H9 (cell line): Measurements from ENCODE around the gene HHIPL2. TPM values are rescaled to one million over a fixed set of nuclear protein-coding genes. Genes with fewer than 3 reads are reported as not detected.

Source experiments
- DNase-seq: peaks from one replicate; pipeline ENCODE4 v3.0.0-alpha.2; 2017
- H2AFZ ChIP-seq: one replicate; pipeline ENCODE4 v1.6.1; 2013; ENCODE audit warnings: mild to moderate bottlenecking, low read length, control low read depth, moderate library complexity
- H2AK5ac ChIP-seq: 2 replicates; pipeline ENCODE4 v1.6.1; 2013; ENCODE audit warnings: low read length, control low read depth, mixed read lengths; ENCODE audit not compliant: insufficient read length
- H2BK120ac ChIP-seq: one replicate; pipeline ENCODE4 v1.6.1; 2013; ENCODE audit warnings: low read depth, mild to moderate bottlenecking, low read length, control low read depth, inconsistent platforms; ENCODE audit not compliant: poor library complexity, severe bottlenecking
- H2BK12ac ChIP-seq: 2 replicates; pipeline ENCODE4 v1.6.1; 2013; ENCODE audit warnings: low read length, control low read depth, mixed read lengths, low read depth; ENCODE audit not compliant: insufficient read length
- H2BK15ac ChIP-seq: 2 replicates; pipeline ENCODE4 v1.6.1; 2013; ENCODE audit warnings: low read depth, low read length, control low read depth
- H2BK20ac ChIP-seq: one replicate; pipeline ENCODE4 v1.6.1; 2013; ENCODE audit warnings: low read depth, mild to moderate bottlenecking, low read length, control low read depth, inconsistent platforms; ENCODE audit not compliant: poor library complexity, severe bottlenecking
- H2BK5ac ChIP-seq: 2 replicates; pipeline ENCODE4 v1.6.1; 2013; ENCODE audit warnings: low read length, control low read depth, mixed read lengths; ENCODE audit not compliant: insufficient read length
- H3K14ac ChIP-seq: 2 replicates; pipeline ENCODE4 v1.6.1; 2013; ENCODE audit warnings: low read length, control low read depth; ENCODE audit not compliant: insufficient read depth
- H3K18ac ChIP-seq: 2 replicates; pipeline ENCODE4 v1.6.1; 2013; ENCODE audit warnings: low read depth, mild to moderate bottlenecking, mixed read lengths, low read length, control low read depth; ENCODE audit not compliant: insufficient read length
- H3K23ac ChIP-seq: 2 replicates; pipeline ENCODE4 v1.6.1; 2013; ENCODE audit warnings: low read length, control low read depth, mixed read lengths, low read depth; ENCODE audit not compliant: insufficient read length
- H3K23me2 ChIP-seq: 2 replicates; pipeline ENCODE4 v1.6.1; 2013; ENCODE audit warnings: low read depth, mild to moderate bottlenecking, mixed read lengths, low read length, control low read depth; ENCODE audit not compliant: insufficient read length, poor library complexity, severe bottlenecking
- H3K27ac ChIP-seq: 2 replicates; pipeline ENCODE4 v1.5.1; 2013; ENCODE audit warnings: low read length, control low read depth, mixed read lengths, low read depth; ENCODE audit not compliant: insufficient read length
- H3K27me3 ChIP-seq: 2 replicates; pipeline ENCODE4 v1.6.1; 2013; ENCODE audit warnings: low read length, control low read depth, inconsistent platforms; ENCODE audit not compliant: insufficient read depth
- H3K4ac ChIP-seq: 2 replicates; pipeline ENCODE4 v1.6.1; 2013; ENCODE audit warnings: low read depth, mild to moderate bottlenecking, control low read depth, inconsistent platforms, low read length, moderate library complexity
- H3K4me1 ChIP-seq: 2 replicates; pipeline ENCODE4 v1.6.1; 2013; ENCODE audit warnings: low read length, control low read depth, inconsistent platforms; ENCODE audit not compliant: insufficient read depth
- H3K4me2 ChIP-seq: 2 replicates; pipeline ENCODE4 v1.6.1; 2013; ENCODE audit warnings: low read length, control low read depth, mixed read lengths; ENCODE audit not compliant: insufficient read length, insufficient read depth
- H3K56ac ChIP-seq: 2 replicates; pipeline ENCODE4 v1.6.1; 2013; ENCODE audit warnings: low read depth, mild to moderate bottlenecking, mixed read lengths, low read length, control low read depth; ENCODE audit not compliant: insufficient read length
- H3K79me1 ChIP-seq: 2 replicates; pipeline ENCODE4 v1.6.1; 2013; ENCODE audit warnings: low read depth, mild to moderate bottlenecking, moderate library complexity, low read length, control low read depth, inconsistent platforms; ENCODE audit not compliant: insufficient read depth, poor library complexity, severe bottlenecking
- H3K79me2 ChIP-seq: 2 replicates; pipeline ENCODE4 v1.6.1; 2013; ENCODE audit warnings: low read length, control low read depth, inconsistent platforms; ENCODE audit not compliant: insufficient read depth
- H3K9ac ChIP-seq: 2 replicates; pipeline ENCODE4 v1.6.1; 2013; ENCODE audit warnings: low read length, control low read depth, mixed read lengths; ENCODE audit not compliant: insufficient read length; ENCODE audit errors: extremely low read depth
- H3K9me3 ChIP-seq: one replicate; pipeline ENCODE4 v1.6.1; 2013; ENCODE audit warnings: low read depth, low read length, inconsistent platforms; ENCODE audit not compliant: control insufficient read depth
- H3T11ph ChIP-seq: one replicate; pipeline ENCODE4 v1.6.1; 2013; ENCODE audit warnings: mild to moderate bottlenecking, low read length, control low read depth, inconsistent platforms
- H4K20me1 ChIP-seq: one replicate; pipeline ENCODE4 v1.6.1; 2013; ENCODE audit not compliant: control insufficient read depth, insufficient read length, insufficient read depth
- H4K5ac ChIP-seq: 2 replicates; pipeline ENCODE4 v1.6.1; 2013; ENCODE audit warnings: low read depth, mild to moderate bottlenecking, mixed read lengths, low read length, control low read depth; ENCODE audit not compliant: insufficient read length
- H4K8ac ChIP-seq: replicated peaks from 2 replicates; pipeline ENCODE4 v1.6.1; 2013; ENCODE audit warnings: low read length, control low read depth, mixed read lengths, low read depth; ENCODE audit not compliant: insufficient read length
- H4K91ac ChIP-seq: 2 replicates; pipeline ENCODE4 v1.6.1; 2013; ENCODE audit warnings: low read depth, mild to moderate bottlenecking, moderate library complexity, mixed read lengths, low read length, control low read depth; ENCODE audit not compliant: insufficient read length
- H3K27ac Mint-ChIP-seq, 3 experiments: 2 replicates in 2 of 3; 3 replicates in 1 of 3; pipeline ENCODE4 v1.8.0; 2020 to 2021; ENCODE audit warnings: mixed read lengths in 3 of 3, mild to moderate bottlenecking in 1 of 3, moderate library complexity in 1 of 3
- H3K27me3 Mint-ChIP-seq: 2 replicates; pipeline ENCODE4 v1.8.0; 2021; ENCODE audit warnings: low read depth, mild to moderate bottlenecking, moderate library complexity, mixed read lengths
- H3K36me3 Mint-ChIP-seq, 3 experiments: 2 replicates in 2 of 3; 3 replicates in 1 of 3; pipeline ENCODE4 v1.8.0; 2020 to 2021; ENCODE audit warnings: low read depth in 3 of 3, mixed read lengths in 3 of 3; ENCODE audit not compliant: insufficient read depth in 1 of 3
- H3K4me1 Mint-ChIP-seq, 2 experiments: 2 replicates each; pipeline ENCODE4 v1.8.0; 2020; ENCODE audit warnings: mixed read lengths in 2 of 2
- H3K4me3 Mint-ChIP-seq, 2 experiments: 2 replicates in 1 of 2; 3 replicates in 1 of 2; pipeline ENCODE4 v1.8.0; 2020 to 2021; ENCODE audit warnings: mild to moderate bottlenecking in 2 of 2, mixed read lengths in 2 of 2, moderate library complexity in 1 of 2
- H3K9me3 Mint-ChIP-seq, 2 experiments: 2 replicates in 1 of 2; 3 replicates in 1 of 2; pipeline ENCODE4 v1.8.0; 2020; ENCODE audit warnings: mild to moderate bottlenecking in 2 of 2, mixed read lengths in 2 of 2, moderate library complexity in 1 of 2
- CTCF ChIP-seq: fragments of 200-600 bp; sonication (generic); conservative IDR thresholded peaks from 3 replicates; pipeline ENCODE4 v1.8.0; 2021; ENCODE audit warnings: antibody characterized with exemption, mild to moderate bottlenecking
- WGBS: extraction: QIAGEN DNeasy Blood & Tissue Kit; methylation state at CpG from one replicate; pipeline ENCODE4 v1.1.7; 2013; ENCODE audit warnings: missing lambda C conversion rate, low lambda C conversion rate, mixed read lengths; ENCODE audit not compliant: insufficient read length; ENCODE audit errors: extremely low coverage; 5-methylcytosine and 5-hydroxymethylcytosine counted together
- total RNA-seq: library from RNA; stranded (reverse); gene quantifications from 2 replicates; pipeline ENCODE4 v1.2.1, GENCODE V29; 2021

HHIPL2 gene
- total RNA-seq, 1 experiment from 2014 or later: 0.39 TPM

- H3K23ac ChIP-seq: no peak overlapping the region
- no peak overlapping the region for H4K8ac ChIP-seq
- Mint-ChIP-seq H3K4me3 (no peak overlapping the region), H3K4me1 (peaks cover 9 to 12% of the 10 kb centered on the region in 2 experiments; a peak in 3 of 4 replicates), H3K27ac (no peak overlapping the region; a peak in 2 of 7 replicates), H3K27me3 (no peaks in the 10 kb centered on the region; the same call in 1 of the 2 replicates), H3K36me3 (no peaks in the 10 kb centered on the region), H3K9me3 (no peaks in the 10 kb centered on the region)
- no peak overlapping the region for H2BK120ac ChIP-seq
- H2BK5ac ChIP-seq: no peak overlapping the region
- H3K79me1 ChIP-seq: no peaks in the 10 kb centered on the region
- no peaks in the 10 kb centered on the region for H3K23me2 ChIP-seq
- H3K4me2 ChIP-seq: no peak overlapping the region
- H3T11ph ChIP-seq: no peak overlapping the region
- no peak overlapping the region for H3K4ac ChIP-seq
- H3K18ac ChIP-seq: no peak overlapping the region
- no peak for DNase-seq
- H2AFZ ChIP-seq: no peak overlapping the region
- no peaks in the 10 kb centered on the region for H4K20me1 ChIP-seq
- no peak overlapping the region for H3K27ac ChIP-seq
- H3K14ac ChIP-seq: no peak overlapping the region; the same call in 1 of the 2 replicates
- H2BK20ac ChIP-seq: no peak overlapping the region
- H3K9ac ChIP-seq: no peak overlapping the region
- no peaks in the 10 kb centered on the region for H3K4me1 ChIP-seq
- no peak for TF ChIP-seq CTCF
- H4K91ac ChIP-seq: no peak overlapping the region
- H3K9me3 ChIP-seq: no peaks in the 10 kb centered on the region
- H4K5ac ChIP-seq: no peak overlapping the region
- no CpG with 5 or more reads among the region's 7 CpGs for WGBS
- no peak overlapping the region for H3K56ac ChIP-seq
- no peaks in the 10 kb centered on the region for H3K79me2 ChIP-seq
- no peak overlapping the region for H2BK12ac ChIP-seq
- no peak overlapping the region for H2AK5ac ChIP-seq
- H2BK15ac ChIP-seq: no peak overlapping the region
- no peaks in the 10 kb centered on the region; the same call in 1 of the 2 replicates for H3K27me3 ChIP-seq
These were observed 1.2 kb downstream of the HHIPL2 start for GRCh38 chr1:222546548-222547259.
